ENCODE results near the gene SLC37A2.

Gene SLC37A2

GRCh38 chr11:125132071-125132470 is 69.0 kb downstream of the SLC37A2 start:
- no peak overlapping the region for H3K14ac ChIP-seq (ENCODE audit: low read length in 2 of 2)
- H4K8ac ChIP-seq (ENCODE audit: low read length) = no peak overlapping the region
- H2BK120ac ChIP-seq (ENCODE audit: low read depth, low read length) = no peak overlapping the region
- H3K4me3 ChIP-seq (ENCODE audit: insufficient read depth in 1 of 2, low read depth in 1 of 2, low read length in 2 of 2) = no peak overlapping the region
- no peak overlapping the region for H3K27ac ChIP-seq (ENCODE audit: low read length, poor library complexity, severe bottlenecking)
- no peak overlapping the region for H2BK12ac ChIP-seq (ENCODE audit: low read length in 2 of 2)
- H3K9me3 ChIP-seq (ENCODE audit: control insufficient read depth, low read length) = no peaks in the 10 kb centered on the region
- H2BK15ac ChIP-seq (ENCODE audit: low read depth, poor library complexity, severe bottlenecking) = no peak overlapping the region
- no peak for DNase-seq
- peaks cover 21 to 28% of the 10 kb centered on the region in 2 experiments for H3K27me3 ChIP-seq (ENCODE audit: control insufficient read depth in 1 of 2, insufficient read depth in 1 of 2, low read length in 2 of 2)
- no peak overlapping the region for H4K91ac ChIP-seq (ENCODE audit: low read length)
- no peak overlapping the region for H3K9ac ChIP-seq (ENCODE audit: low read length)
- no peak overlapping the region for H2AK5ac ChIP-seq (ENCODE audit: low read length, severe bottlenecking)
- H3K36me3 ChIP-seq (ENCODE audit: control insufficient read depth in 1 of 2, insufficient read depth in 2 of 2, low read depth in 1 of 2, low read length in 2 of 2) = no peaks in the 10 kb centered on the region
- H3K18ac ChIP-seq (ENCODE audit: low read depth in 1 of 2, low read length in 2 of 2) = no peak overlapping the region
- WGBS = 69% methylated on average over 1 of the region's 1 CpG
- H3K4me2 ChIP-seq (ENCODE audit: low read length, poor library complexity, severe bottlenecking) = no peak overlapping the region
- no peak overlapping the region for H2BK5ac ChIP-seq (ENCODE audit: low read depth, low read length, poor library complexity, severe bottlenecking)
- no peaks in the 10 kb centered on the region for H3K79me1 ChIP-seq (replicated peaks; ENCODE audit: low read length, poor library complexity, severe bottlenecking)
- no peaks in the 10 kb centered on the region for H3K4me1 ChIP-seq (ENCODE audit: control insufficient read depth, insufficient read depth, low read depth, low read length)
- no peak overlapping the region for H3K23ac ChIP-seq (ENCODE audit: low read length in 2 of 2)
- H3K4ac ChIP-seq (ENCODE audit: low read depth in 1 of 2, low read length in 2 of 2) = no peak overlapping the region
- H2AFZ ChIP-seq (ENCODE audit: low read depth, low read length) = no peak overlapping the region

- no peak overlapping the region for H2BK15ac ChIP-seq (ENCODE audit: low read depth, poor library complexity, severe bottlenecking)
- WGBS = 86% methylated on average over 6 of the region's 7 CpGs
- H3K27me3 ChIP-seq (ENCODE audit: control insufficient read depth in 1 of 2, insufficient read depth in 1 of 2, low read length in 2 of 2) = peaks cover 18 to 27% of the 10 kb centered on the region in 2 experiments
- no peak for DNase-seq
- no peak overlapping the region for H4K8ac ChIP-seq (ENCODE audit: low read length)
- no peak overlapping the region for H3K4me2 ChIP-seq (ENCODE audit: low read length, poor library complexity, severe bottlenecking)
- no peak overlapping the region for H3K27ac ChIP-seq (ENCODE audit: low read length, poor library complexity, severe bottlenecking)
- H3K4me3 ChIP-seq (ENCODE audit: insufficient read depth in 1 of 2, low read depth in 1 of 2, low read length in 2 of 2) = no peak overlapping the region
- no peak overlapping the region for H3K18ac ChIP-seq (ENCODE audit: low read depth in 1 of 2, low read length in 2 of 2)
- H3K36me3 ChIP-seq (ENCODE audit: control insufficient read depth in 1 of 2, insufficient read depth in 2 of 2, low read depth in 1 of 2, low read length in 2 of 2) = no peaks in the 10 kb centered on the region
- no peaks in the 10 kb centered on the region for H3K4me1 ChIP-seq (ENCODE audit: control insufficient read depth, insufficient read depth, low read depth, low read length)
- H2AK5ac ChIP-seq (ENCODE audit: low read length, severe bottlenecking) = no peak overlapping the region
- H2AFZ ChIP-seq (ENCODE audit: low read depth, low read length) = no peak overlapping the region
- no peak overlapping the region for H3K14ac ChIP-seq (ENCODE audit: low read length in 2 of 2)
- no peaks in the 10 kb centered on the region for H3K79me1 ChIP-seq (replicated peaks; ENCODE audit: low read length, poor library complexity, severe bottlenecking)
- no peak overlapping the region for H3K4ac ChIP-seq (ENCODE audit: low read depth in 1 of 2, low read length in 2 of 2)
- no peak overlapping the region for H2BK5ac ChIP-seq (ENCODE audit: low read depth, low read length, poor library complexity, severe bottlenecking)
- H3K9ac ChIP-seq (ENCODE audit: low read length) = no peak overlapping the region
- H3K23ac ChIP-seq (ENCODE audit: low read length in 2 of 2) = no peak overlapping the region
- no peak overlapping the region for H2BK120ac ChIP-seq (ENCODE audit: low read depth, low read length)
- H3K9me3 ChIP-seq (ENCODE audit: control insufficient read depth, low read length) = no peaks in the 10 kb centered on the region
- H4K91ac ChIP-seq (ENCODE audit: low read length) = no peak overlapping the region
- no peak overlapping the region for H2BK12ac ChIP-seq (ENCODE audit: low read length in 2 of 2)
These were observed 69.5 kb downstream of the SLC37A2 start for GRCh38 chr11:125132596-125132995.

GRCh38 chr11:125136001-125136400 is 72.9 kb downstream of the SLC37A2 start:
- no peak overlapping the region for H2BK120ac ChIP-seq (ENCODE audit: low read depth, low read length)
- DNase-seq = no peak
- no peak overlapping the region for H3K9ac ChIP-seq (ENCODE audit: low read length)
- no peak overlapping the region for H4K8ac ChIP-seq (ENCODE audit: low read length)
- H3K4me3 ChIP-seq (ENCODE audit: insufficient read depth in 1 of 2, low read depth in 1 of 2, low read length in 2 of 2) = no peak overlapping the region
- no peak overlapping the region for H3K4me2 ChIP-seq (ENCODE audit: low read length, poor library complexity, severe bottlenecking)
- no peaks in the 10 kb centered on the region for H3K4me1 ChIP-seq (ENCODE audit: control insufficient read depth, insufficient read depth, low read depth, low read length)
- H2BK12ac ChIP-seq (ENCODE audit: low read length in 2 of 2) = no peak overlapping the region
- H2BK5ac ChIP-seq (ENCODE audit: low read depth, low read length, poor library complexity, severe bottlenecking) = no peak overlapping the region
- no peaks in the 10 kb centered on the region for H3K9me3 ChIP-seq (ENCODE audit: control insufficient read depth, low read length)
- H3K27ac ChIP-seq (ENCODE audit: low read length, poor library complexity, severe bottlenecking) = no peak overlapping the region
- no peak overlapping the region for H3K14ac ChIP-seq (ENCODE audit: low read length in 2 of 2)
- no peaks in the 10 kb centered on the region for H3K79me1 ChIP-seq (replicated peaks; ENCODE audit: low read length, poor library complexity, severe bottlenecking)
- peaks cover 27 to 45% of the 10 kb centered on the region in 2 experiments for H3K27me3 ChIP-seq (ENCODE audit: control insufficient read depth in 1 of 2, insufficient read depth in 1 of 2, low read length in 2 of 2)
- no peak overlapping the region for H3K23ac ChIP-seq (ENCODE audit: low read length in 2 of 2)
- H2AK5ac ChIP-seq (ENCODE audit: low read length, severe bottlenecking) = no peak overlapping the region
- H2AFZ ChIP-seq (ENCODE audit: low read depth, low read length) = no peak overlapping the region
- H3K4ac ChIP-seq (ENCODE audit: low read depth in 1 of 2, low read length in 2 of 2) = no peak overlapping the region
- no peaks in the 10 kb centered on the region for H3K36me3 ChIP-seq (ENCODE audit: control insufficient read depth in 1 of 2, insufficient read depth in 2 of 2, low read depth in 1 of 2, low read length in 2 of 2)
- no peak overlapping the region for H2BK15ac ChIP-seq (ENCODE audit: low read depth, poor library complexity, severe bottlenecking)
- no peak overlapping the region for H4K91ac ChIP-seq (ENCODE audit: low read length)
- H3K18ac ChIP-seq (ENCODE audit: low read depth in 1 of 2, low read length in 2 of 2) = no peak overlapping the region

GRCh38 chr11:125138966-125139365 is 75.9 kb downstream of the SLC37A2 start:
- DNase-seq = no peak
- no peak overlapping the region for H2AK5ac ChIP-seq (ENCODE audit: low read length, severe bottlenecking)
- no peak overlapping the region for H3K27ac ChIP-seq (ENCODE audit: low read length, poor library complexity, severe bottlenecking)
- no peak overlapping the region for H2BK5ac ChIP-seq (ENCODE audit: low read depth, low read length, poor library complexity, severe bottlenecking)
- H3K14ac ChIP-seq (ENCODE audit: low read length in 2 of 2) = no peak overlapping the region
- no peak overlapping the region for H3K18ac ChIP-seq (ENCODE audit: low read depth in 1 of 2, low read length in 2 of 2)
- no peak overlapping the region for H2BK15ac ChIP-seq (ENCODE audit: low read depth, poor library complexity, severe bottlenecking)
- H3K23ac ChIP-seq (ENCODE audit: low read length in 2 of 2) = no peak overlapping the region
- no peak overlapping the region for H4K91ac ChIP-seq (ENCODE audit: low read length)
- no peak overlapping the region for H4K8ac ChIP-seq (ENCODE audit: low read length)
- WGBS = 84% methylated on average over 7 of the region's 8 CpGs
- H2BK12ac ChIP-seq (ENCODE audit: low read length in 2 of 2) = no peak overlapping the region
- no peaks in the 10 kb centered on the region for H3K4me1 ChIP-seq (ENCODE audit: control insufficient read depth, insufficient read depth, low read depth, low read length)
- no peak overlapping the region for H3K4ac ChIP-seq (ENCODE audit: low read depth in 1 of 2, low read length in 2 of 2)
- no peaks in the 10 kb centered on the region for H3K9me3 ChIP-seq (ENCODE audit: control insufficient read depth, low read length)
- no peak overlapping the region for H2AFZ ChIP-seq (ENCODE audit: low read depth, low read length)
- H3K36me3 ChIP-seq (ENCODE audit: control insufficient read depth in 1 of 2, insufficient read depth in 2 of 2, low read depth in 1 of 2, low read length in 2 of 2) = no peaks in the 10 kb centered on the region
- H3K4me2 ChIP-seq (ENCODE audit: low read length, poor library complexity, severe bottlenecking) = no peak overlapping the region
- peaks cover 22 to 40% of the 10 kb centered on the region in 2 experiments for H3K27me3 ChIP-seq (ENCODE audit: control insufficient read depth in 1 of 2, insufficient read depth in 1 of 2, low read length in 2 of 2)
- no peak overlapping the region for H3K9ac ChIP-seq (ENCODE audit: low read length)
- H3K79me1 ChIP-seq (replicated peaks; ENCODE audit: low read length, poor library complexity, severe bottlenecking) = no peaks in the 10 kb centered on the region
- no peak overlapping the region for H3K4me3 ChIP-seq (ENCODE audit: insufficient read depth in 1 of 2, low read depth in 1 of 2, low read length in 2 of 2)
- H2BK120ac ChIP-seq (ENCODE audit: low read depth, low read length) = no peak overlapping the region

Measured in mesenchymal stem cell (in vitro differentiated cells and primary cell).